ENCODE measurements around the gene HID1.

GRCh38 chr17:74961657-74962350 is 10.8 kb downstream of the HID1 start:
- TF ChIP-seq CTCF (IDR thresholded peaks at IDR 0.05; ENCODE audit: poor library complexity, severe bottlenecking) = peak; percentile 87
- TF ChIP-seq MXI1 (conservative IDR thresholded peaks at IDR 0.05; ENCODE audit: poor library complexity, severe bottlenecking) = no peak
- no peak for TF ChIP-seq EZH2 (IDR thresholded peaks at IDR 0.05; ENCODE audit: borderline replicate concordance, insufficient read depth, low read length, poor library complexity, severe bottlenecking)
- peak; percentile 11 for TF ChIP-seq REST (IDR thresholded peaks at IDR 0.05; ENCODE audit: borderline replicate concordance)

Data from neural cell (in vitro differentiated cells).